Osteoblast (primary cell): ENCODE results near the gene CDH4. TPM values are rescaled to one million over a fixed set of nuclear protein-coding genes. Genes with fewer than 3 reads are reported as not detected.

Experiments
- DNase-seq: peaks from one replicate; pipeline ENCODE4 v3.0.0; 2011; ENCODE audit warnings: low spot score, mixed read lengths; ENCODE audit not compliant: insufficient read length; ENCODE audit errors: missing footprints
- H2AFZ ChIP-seq: 2 replicates; pipeline ENCODE4 v1.6.0; 2011; ENCODE audit warnings: mild to moderate bottlenecking, low read length
- H3K27ac ChIP-seq: 2 replicates; pipeline ENCODE4 v1.5.1; 2011; ENCODE audit warnings: mild to moderate bottlenecking, low read depth, low read length, moderate library complexity
- H3K27me3 ChIP-seq: 2 replicates; pipeline ENCODE4 v1.6.0; 2012; ENCODE audit warnings: mild to moderate bottlenecking, control low read depth, inconsistent platforms, low read length, moderate library complexity; ENCODE audit not compliant: insufficient read depth
- H3K36me3 ChIP-seq: 2 replicates; pipeline ENCODE4 v1.5.1; 2011; ENCODE audit warnings: mild to moderate bottlenecking, low read length, control low read depth, moderate library complexity; ENCODE audit not compliant: insufficient read depth
- H3K4me1 ChIP-seq: 2 replicates; pipeline ENCODE4 v1.5.1; 2011; ENCODE audit warnings: mild to moderate bottlenecking, low read length, control low read depth, moderate library complexity; ENCODE audit not compliant: insufficient read depth
- H3K4me2 ChIP-seq: 2 replicates; pipeline ENCODE4 v1.6.0; 2011; ENCODE audit warnings: mild to moderate bottlenecking, low read length; ENCODE audit not compliant: insufficient read depth
- H3K4me3 ChIP-seq: fragments of 200-600 bp; sonication (generic); 3 replicates; pipeline ENCODE4 v1.5.1; 2012; ENCODE audit warnings: mild to moderate bottlenecking, low read length, inconsistent platforms; ENCODE audit not compliant: insufficient read depth
- H3K79me2 ChIP-seq: 2 replicates; pipeline ENCODE4 v1.6.0; 2012; ENCODE audit warnings: mild to moderate bottlenecking, low read length, control low read depth, inconsistent platforms; ENCODE audit not compliant: insufficient read depth
- H3K9me3 ChIP-seq: 2 replicates; pipeline ENCODE4 v1.5.1; 2011; ENCODE audit warnings: low read depth, low read length, control low read depth
- H4K20me1 ChIP-seq: 2 replicates; pipeline ENCODE4 v1.6.0; 2012; ENCODE audit warnings: mild to moderate bottlenecking, low read length, control low read depth; ENCODE audit not compliant: insufficient read depth
- CTCF ChIP-seq: IDR thresholded peaks from 2 replicates; pipeline ENCODE4 v1.5.1; 2011; ENCODE audit warnings: mild to moderate bottlenecking, low read depth, low read length, moderate library complexity; ENCODE audit errors: extremely low read depth
- total RNA-seq: library from RNA; depleted of rRNA; stranded (reverse); fragments of >200 nt; gene quantifications from 2 replicates; pipeline ENCODE4 v1.2.3, GENCODE V29; 2012

Gene CDH4
- total RNA-seq, 1 donor, result 1.1 TPM

- Histone ChIP-seq H4K20me1 (no peaks in the 10 kb centered on the region), H3K36me3 (no peaks in the 10 kb centered on the region), H2AFZ (no peak overlapping the region), H3K9me3 (no peaks in the 10 kb centered on the region), H3K27me3 (no peaks in the 10 kb centered on the region), H3K79me2 (no peaks in the 10 kb centered on the region), H3K4me3 (no peak overlapping the region), H3K27ac (no peak overlapping the region), H3K4me2 (no peak overlapping the region), H3K4me1 (no peaks in the 10 kb centered on the region)
- peak; percentile 66 for DNase-seq
- TF ChIP-seq CTCF, result no peak
These were observed 514.0 kb downstream of the CDH4 start for GRCh38 chr20:61765871-61766654.

GRCh38 chr20:61766921-61767610 is 515.0 kb downstream of the CDH4 start:
- peak; percentile 72 for DNase-seq
- H4K20me1 ChIP-seq, result no peaks in the 10 kb centered on the region
- H3K9me3 ChIP-seq, result no peaks in the 10 kb centered on the region
- no peaks in the 10 kb centered on the region for H3K36me3 ChIP-seq
- no peak overlapping the region for H3K27ac ChIP-seq
- no peak overlapping the region for H3K4me2 ChIP-seq
- no peak overlapping the region for H2AFZ ChIP-seq
- no peaks in the 10 kb centered on the region for H3K79me2 ChIP-seq
- H3K4me3 ChIP-seq, result no peak overlapping the region
- no peaks in the 10 kb centered on the region for H3K27me3 ChIP-seq
- no peak for TF ChIP-seq CTCF
- no peaks in the 10 kb centered on the region for H3K4me1 ChIP-seq

GRCh38 chr20:61767761-61768494 is 515.9 kb downstream of the CDH4 start:
- no peak for TF ChIP-seq CTCF
- no peaks in the 10 kb centered on the region for H3K4me1 ChIP-seq
- no peaks in the 10 kb centered on the region for H3K9me3 ChIP-seq
- H3K27me3 ChIP-seq, result no peaks in the 10 kb centered on the region
- H3K36me3 ChIP-seq, result no peaks in the 10 kb centered on the region
- H3K27ac ChIP-seq, result no peak overlapping the region
- no peak overlapping the region for H3K4me2 ChIP-seq
- H3K79me2 ChIP-seq, result no peaks in the 10 kb centered on the region
- H2AFZ ChIP-seq, result no peak overlapping the region
- peak; percentile 71 for DNase-seq
- H3K4me3 ChIP-seq, result no peak overlapping the region
- H4K20me1 ChIP-seq, result no peaks in the 10 kb centered on the region
